H1 (cell line): ENCODE measurements around the gene CRYBB3. TPM values are rescaled to one million over a fixed set of nuclear protein-coding genes. Genes with fewer than 3 reads are reported as not detected.

Experiments
- TEAD4 ChIP-seq: IDR thresholded peaks from 2 replicates; pipeline ENCODE4 v1.6.1; 2012; ENCODE audit warnings: low read depth, low read length, inconsistent platforms, mixed read lengths
- polyA plus RNA-seq, 7 experiments: library from polyadenylated mRNA; depleted of rRNA in 3 of 7; stranded (reverse) in 5 of 7; unstranded in 2 of 7; fragments of >200 nt in 5 of 7; fragments of 200-250 nt in 2 of 7; gene quantifications; 1 replicate in 5 of 7; 2 replicates in 1 of 7; 4 replicates in 1 of 7; pipeline versions ENCODE4 v1.2.1 to v1.2.3, GENCODE V29; 2011 to 2013; ENCODE audit warnings: missing spikeins in 2 of 7, mixed read lengths in 2 of 7
- total RNA-seq: library from RNA; stranded (reverse); fragmentation: NEBNext Ultra II Directional; extraction: Animal tissue kit (Norgen Biotek cat#: 25700); gene quantifications from 2 replicates; pipeline ENCODE4 v1.2.1, GENCODE V29; 2021

Gene CRYBB3
- total and polyA plus RNA-seq, 2 of the 8 experiments (the other 6 are each of a cell fraction or from before 2014, with no cell fraction given) = 0.44 to 0.58 TPM

DNA sequence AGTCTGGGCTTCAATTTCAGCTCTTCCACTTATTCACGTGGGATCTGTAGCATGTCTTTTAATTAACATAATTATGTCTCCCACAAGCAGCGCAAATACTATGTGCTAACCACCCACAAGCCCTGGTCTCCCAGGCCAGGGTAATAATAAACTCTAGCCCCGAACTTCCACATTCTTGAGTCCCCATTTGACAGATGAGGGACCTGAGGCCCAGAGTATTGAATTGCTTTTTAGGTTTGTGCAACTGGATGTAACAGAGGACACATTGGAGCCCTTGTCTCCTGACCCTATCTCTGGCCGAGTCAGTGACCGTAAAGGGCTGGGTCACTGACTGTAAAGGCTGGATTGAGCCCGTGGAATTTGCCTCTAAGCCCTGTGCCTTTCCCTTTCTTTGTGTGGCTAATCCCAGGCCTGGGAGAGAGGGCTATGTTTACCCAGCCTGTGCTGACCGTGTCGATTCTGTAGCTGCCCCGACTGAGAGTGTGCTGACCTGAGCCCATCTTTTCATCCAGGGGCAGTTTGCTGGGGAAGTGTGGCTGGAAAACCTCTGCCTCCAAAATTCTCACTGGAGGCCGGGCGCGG lies 23.7 kb downstream of the CRYBB3 start (continued):
- TF ChIP-seq TEAD4 = no peak
